Activated CD4-positive, alpha-beta T cell treated with anti-CD3 and anti-CD28 coated beads for 36 hours (primary cell): ENCODE data around the gene KRTAP29-1. TPM values are rescaled to one million over a fixed set of nuclear protein-coding genes. Genes with fewer than 3 reads are reported as not detected.
A peak's percentile ranks its signal among the peaks of the same experiment; 100 is the strongest.

Experiments
- ATAC-seq: fragments of 200-7000 bp; cut with Tn5 transposase; one replicate; pipeline ENCODE4 v1.10.0; 2021; ENCODE audit warnings: mild to moderate bottlenecking, moderate library complexity
- CTCF ChIA-PET: fragments of 350-600 bp; sonication (Branson Sonifier 250); formaldehyde crosslinking; loops from one replicate; lab custom pipeline; 2021; ENCODE audit warnings: antibody characterized with exemption; lab: Charles Lee
- POLR2A ChIA-PET: fragments of 350-600 bp; sonication (Branson Sonifier 250); formaldehyde crosslinking; loops from one replicate; lab custom pipeline; 2021; ENCODE audit warnings: antibody characterized with exemption, inconsistent platforms; lab: Charles Lee
- DNase-seq: peaks from one replicate; pipeline ENCODE4 v3.0.0-alpha.2; 2020
- H3K27ac Mint-ChIP-seq: one replicate; pipeline ENCODE4 v1.8.0; 2021; ENCODE audit warnings: mixed read lengths
- H3K27me3 Mint-ChIP-seq: one replicate; pipeline ENCODE4 v1.8.0; 2021; ENCODE audit warnings: mixed read lengths
- H3K36me3 Mint-ChIP-seq: one replicate; pipeline ENCODE4 v1.8.0; 2021; ENCODE audit warnings: low read depth, mixed read lengths
- H3K4me1 Mint-ChIP-seq: one replicate; pipeline ENCODE4 v1.8.0; 2021; ENCODE audit warnings: mixed read lengths
- H3K4me3 Mint-ChIP-seq: one replicate; pipeline ENCODE4 v1.8.0; 2021; ENCODE audit warnings: mild to moderate bottlenecking, moderate library complexity, mixed read lengths
- H3K9me3 Mint-ChIP-seq: one replicate; pipeline ENCODE4 v1.8.0; 2021; ENCODE audit warnings: low read depth, mixed read lengths
- intact Hi-C, 2 experiments: fragments of 100-400 bp; cut with DNase I in 1 of 2; cut with micrococcal nuclease in 1 of 2; formaldehyde crosslinking; loops; one replicate each; pipeline versions ENCODE4 v1.14.2 to v1.15.1; 2022 to 2024; cut with DNase I, micrococcal nuclease
- total RNA-seq, 2 experiments: library from RNA; stranded (reverse); gene quantifications; one replicate each; pipeline ENCODE4 v1.2.3, GENCODE V29; 2021

Gene KRTAP29-1
- total RNA-seq, 2 experiments from 2014 or later: not detected

DNA sequence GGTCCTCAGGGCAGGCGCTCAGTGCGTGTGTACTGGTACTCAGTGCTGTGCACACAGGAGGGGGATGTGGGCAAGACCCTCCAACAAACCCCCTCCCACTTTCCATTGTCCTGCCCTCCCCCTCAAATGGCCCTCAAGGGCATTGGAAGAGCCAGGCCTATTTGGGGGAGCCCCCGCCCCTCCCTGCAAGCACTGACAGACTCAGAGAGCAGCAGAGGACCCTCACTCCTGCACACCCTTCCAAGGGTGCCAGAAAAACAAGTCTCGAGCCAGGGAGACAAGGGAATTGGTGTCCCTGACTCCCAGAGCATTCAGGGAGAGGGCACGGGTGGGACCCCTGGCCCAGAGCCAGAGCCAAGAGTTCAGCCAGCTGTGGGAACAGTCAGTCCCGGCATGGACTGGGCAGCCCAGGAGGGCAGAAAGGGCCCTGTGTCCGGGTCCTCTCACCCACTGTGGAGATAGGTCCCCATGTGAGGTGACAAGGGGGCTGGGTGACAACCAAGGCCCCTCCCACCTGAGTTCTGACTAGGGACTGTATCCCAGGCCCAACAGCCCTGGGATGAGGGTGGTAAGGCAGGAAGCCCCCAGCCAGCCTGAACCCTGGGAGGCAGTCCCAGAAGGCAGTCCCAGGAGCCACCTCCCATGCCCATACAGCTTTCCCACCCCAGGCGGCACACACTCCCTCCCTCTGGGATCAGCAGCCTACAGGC is 24.9 kb upstream of the KRTAP29-1 start:
- ChIA-PET CTCF (interaction anchor here (0.8 to 1.8 kb wide), 3 partner anchors 13 to 698 kb away, joined by 3 to 4 read pairs (median 4); no protein-coding TSS in a partner anchor), POLR2A (no interaction called here)
- ATAC-seq (no peak), DNase-seq (no peak)
- intact Hi-C loops: no loop called here
- Mint-ChIP-seq H3K4me3 (no peak overlapping the region), H3K4me1 (peaks cover 28% of the 10 kb centered on the region), H3K27me3 (no peaks in the 10 kb centered on the region), H3K27ac (no peak overlapping the region), H3K9me3 (no peaks in the 10 kb centered on the region), H3K36me3 (no peaks in the 10 kb centered on the region)

DNA sequence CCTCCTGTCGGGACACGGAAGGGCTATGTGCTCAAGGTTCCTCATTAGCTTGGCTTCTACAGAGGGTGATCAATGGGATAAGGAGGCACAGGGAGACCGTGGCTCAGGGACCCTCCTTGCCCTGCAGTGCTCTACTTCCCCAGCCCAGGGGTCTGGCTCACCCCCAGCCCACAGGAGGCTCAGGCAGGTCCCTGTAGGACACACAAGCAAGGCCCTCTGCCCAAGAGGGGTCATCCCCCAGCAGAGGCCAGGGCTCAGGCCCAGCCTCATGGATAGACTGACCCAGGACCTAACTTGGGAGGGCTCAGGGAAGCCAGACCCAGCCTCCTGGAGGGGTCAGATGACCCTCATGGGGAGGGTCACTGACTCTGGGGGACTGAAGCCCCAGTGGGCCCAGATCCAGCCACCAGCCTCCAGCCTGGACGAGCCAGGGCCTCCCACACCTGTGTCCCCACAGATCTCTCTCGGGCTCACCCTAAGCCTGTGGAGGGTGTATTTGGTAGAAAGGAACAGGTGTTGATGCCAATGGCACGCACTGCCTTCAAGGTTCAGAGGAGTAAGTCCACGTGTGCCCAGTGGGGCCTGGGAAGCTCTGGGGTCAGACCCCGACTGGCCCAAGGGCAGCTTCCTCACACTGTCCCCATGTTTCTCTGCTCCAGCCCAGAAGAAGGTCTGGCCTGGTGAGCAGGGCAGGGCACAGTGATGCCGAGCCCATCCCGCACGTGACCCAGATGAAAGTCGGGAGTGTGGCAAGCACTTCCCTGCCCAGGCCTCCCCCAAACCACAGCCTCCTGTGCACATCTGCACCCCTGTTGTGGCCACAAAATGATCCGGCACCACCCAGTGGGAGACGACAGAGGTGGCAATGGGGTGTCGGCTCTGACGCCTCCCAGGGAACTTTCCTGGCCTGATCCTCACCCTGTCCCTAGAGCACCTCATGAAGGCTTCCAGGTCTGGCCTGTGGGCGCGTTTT is 23.8 kb upstream of the KRTAP29-1 start:
- H3K4me3 Mint-ChIP-seq: no peak overlapping the region
- ATAC-seq: no peak
- CTCF ChIA-PET: no interaction called here

DNA sequence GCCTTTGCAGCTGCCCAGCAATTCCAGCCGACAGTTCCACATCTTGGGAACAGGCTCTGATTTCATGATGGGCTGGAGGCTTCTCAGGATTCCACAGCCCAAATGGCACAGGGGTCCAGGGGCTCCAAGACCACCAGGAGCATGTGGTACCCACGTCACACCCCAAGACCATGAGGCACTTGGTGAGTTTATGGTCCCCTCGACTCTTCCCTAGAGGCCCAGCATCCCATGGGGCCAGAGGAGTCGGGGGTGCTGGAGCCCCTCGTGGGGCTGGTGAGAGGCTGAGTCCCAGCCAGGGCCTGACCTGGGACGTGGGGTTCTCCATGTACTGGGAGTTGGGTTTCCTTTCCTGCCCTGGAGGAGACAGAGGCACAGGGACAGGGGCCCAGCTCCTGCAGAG is 23.0 kb upstream of the KRTAP29-1 start:
- peaks cover 1% of the 10 kb centered on the region for H3K9me3 Mint-ChIP-seq
- intact Hi-C loops: no loop called here
- no peaks in the 10 kb centered on the region for H3K27me3 Mint-ChIP-seq
- POLR2A ChIA-PET: no interaction called here
- DNase-seq (no peak), ATAC-seq (no peak)
- H3K4me1 Mint-ChIP-seq: peaks cover 30% of the 10 kb centered on the region
- H3K27ac Mint-ChIP-seq: no peak overlapping the region
- CTCF ChIA-PET: no interaction called here
- peaks cover 1% of the 10 kb centered on the region for H3K36me3 Mint-ChIP-seq
- no peak overlapping the region for H3K4me3 Mint-ChIP-seq

More for the DNA sequence above, 23.8 kb upstream of the KRTAP29-1 start:
- H3K27ac Mint-ChIP-seq: no peak overlapping the region
- no peaks in the 10 kb centered on the region for H3K9me3 Mint-ChIP-seq
- DNase-seq: no peak
- no peaks in the 10 kb centered on the region for H3K36me3 Mint-ChIP-seq
- intact Hi-C loops: no loop called here
- H3K27me3 Mint-ChIP-seq: no peaks in the 10 kb centered on the region
- peaks cover 30% of the 10 kb centered on the region for H3K4me1 Mint-ChIP-seq
- POLR2A ChIA-PET: no interaction called here

DNA sequence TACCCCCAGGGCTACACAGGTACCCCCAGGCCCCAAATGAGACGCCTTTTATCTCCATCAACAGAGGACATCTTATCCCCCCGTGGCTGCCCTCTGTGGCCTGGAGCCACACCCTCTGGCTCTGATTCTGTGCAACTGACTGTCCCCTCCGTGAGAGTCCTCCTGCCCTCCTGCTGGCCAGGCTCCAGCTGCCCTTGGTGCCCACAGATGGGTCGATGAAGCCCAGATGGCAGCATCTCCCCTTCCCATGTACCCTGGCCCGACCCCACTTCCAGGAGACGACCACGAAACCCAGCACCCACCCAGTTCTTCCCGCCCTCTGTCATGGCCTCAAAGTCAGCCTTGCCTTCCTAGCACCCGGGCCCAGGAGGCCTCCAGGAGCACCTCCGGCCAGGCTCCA is 22.5 kb upstream of the KRTAP29-1 start:
- Mint-ChIP-seq H3K27me3 (no peaks in the 10 kb centered on the region), H3K9me3 (peaks cover 4% of the 10 kb centered on the region), H3K4me3 (no peak overlapping the region), H3K36me3 (peaks cover 3% of the 10 kb centered on the region), H3K27ac (no peak overlapping the region), H3K4me1 (peaks cover 30% of the 10 kb centered on the region)
- ATAC-seq: no peak
- ChIA-PET POLR2A (no interaction called here), CTCF (no interaction called here)
- DNase-seq: no peak
- intact Hi-C loops: no loop called here

DNA sequence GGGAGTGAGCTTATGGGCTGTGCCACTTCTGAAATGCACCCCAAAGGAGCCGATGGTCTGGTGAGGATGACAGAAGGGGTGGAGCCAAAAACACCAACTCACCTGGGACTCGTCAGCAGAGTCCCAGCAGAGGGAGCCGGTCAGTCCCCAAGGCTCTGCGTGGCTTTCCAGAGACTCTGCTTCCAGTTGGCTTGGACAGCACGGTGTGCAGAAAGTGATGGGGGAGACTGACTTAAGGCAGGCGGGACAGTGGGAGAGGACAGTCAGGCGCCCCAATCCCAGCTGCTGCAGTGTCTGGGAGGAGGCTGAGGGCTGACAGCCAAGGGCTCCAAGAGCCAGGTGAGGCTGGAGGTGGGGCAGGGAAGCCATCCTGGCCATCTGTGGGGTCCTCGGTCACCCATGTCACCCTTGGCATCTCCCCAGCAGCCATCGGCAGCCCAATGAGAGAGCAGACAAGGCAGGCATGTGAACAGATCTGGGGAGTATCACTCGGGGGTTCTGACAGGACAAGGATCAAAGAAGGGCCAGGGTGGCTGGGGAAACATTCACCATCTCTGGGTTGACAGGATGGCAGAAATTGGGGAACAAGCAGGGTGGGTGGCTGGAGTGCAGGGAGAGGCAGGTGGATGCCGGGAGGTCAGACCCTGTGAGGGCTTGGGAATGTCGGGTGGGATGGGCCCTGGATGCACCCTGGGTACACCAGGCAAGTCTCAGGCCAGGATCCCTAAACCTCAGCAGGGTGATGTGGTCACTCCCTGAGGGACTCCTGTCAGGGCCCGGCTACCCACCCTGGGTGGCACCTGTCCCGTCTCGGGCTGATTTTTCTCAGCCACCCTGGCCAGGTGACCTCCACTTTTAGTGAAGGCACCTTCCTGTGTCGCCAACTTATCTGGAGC is 21.8 kb upstream of the KRTAP29-1 start:
- Mint-ChIP-seq H3K9me3 (peaks cover 11% of the 10 kb centered on the region), H3K27ac (no peak overlapping the region), H3K4me3 (no peak overlapping the region), H3K4me1 (peaks cover 30% of the 10 kb centered on the region), H3K36me3 (peaks cover 3% of the 10 kb centered on the region), H3K27me3 (no peaks in the 10 kb centered on the region)
- ATAC-seq (peak; percentile 49), DNase-seq (peak; percentile 50)
- CTCF ChIA-PET: interaction anchor here (0.7 to 3.3 kb wide), 3 partner anchors 9 to 467 kb away, joined by 3 to 21 read pairs (median 3); no protein-coding TSS in a partner anchor
- intact Hi-C loops: loop anchor here in 1 of 2 experiments (1.0 to 5.0 kb wide), 4 partner anchors 172 to 522 kb away; no protein-coding TSS in a partner anchor
- POLR2A ChIA-PET: no interaction called here

DNA sequence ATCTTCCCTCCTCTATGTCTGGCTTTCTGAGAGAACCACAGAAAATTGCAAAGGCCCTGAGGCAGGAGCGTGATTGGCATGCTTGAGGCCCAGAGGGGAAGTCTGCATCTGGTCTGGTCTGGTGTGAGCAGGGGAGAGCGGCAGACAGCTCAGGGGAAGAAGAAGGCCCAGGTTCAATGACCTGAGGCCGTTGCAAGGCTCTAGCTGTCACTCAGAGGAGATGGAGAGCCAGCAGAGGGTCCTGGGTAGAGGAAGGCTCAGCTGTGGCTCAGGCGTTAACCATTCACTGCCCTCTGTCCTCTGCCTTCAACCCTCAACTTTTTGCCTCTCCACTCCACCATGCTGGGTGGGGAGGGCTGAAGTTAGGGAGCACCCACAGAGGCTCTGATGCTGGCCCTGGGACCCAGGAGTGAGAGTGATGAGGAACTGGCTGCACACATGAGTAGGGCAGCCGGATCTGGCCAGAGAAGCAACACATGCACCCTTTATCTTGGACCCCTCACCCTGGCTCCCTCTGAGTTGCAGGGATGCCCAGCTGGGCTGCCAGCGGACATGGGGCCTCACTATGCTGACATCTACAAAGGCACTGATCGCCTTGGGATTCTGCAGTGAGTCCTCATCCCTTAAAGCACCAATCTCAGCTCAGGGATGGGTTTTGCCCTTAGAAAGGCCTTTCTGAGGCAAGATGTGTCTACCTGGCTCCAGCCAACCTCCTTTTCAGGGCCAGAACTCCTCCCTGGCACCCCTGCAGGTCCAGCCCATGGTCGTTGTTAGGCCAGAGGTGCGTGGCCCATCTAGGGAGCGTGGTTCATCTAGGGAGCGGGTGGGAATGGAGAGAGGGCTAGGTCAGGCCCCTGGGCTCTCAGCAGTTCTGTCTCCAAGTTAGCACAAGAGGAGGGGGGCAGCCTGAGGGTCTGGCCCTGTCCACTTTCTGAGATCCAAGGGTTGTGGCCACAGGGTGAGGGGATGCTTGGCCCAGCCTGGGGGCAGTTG is 20.5 kb upstream of the KRTAP29-1 start:
- DNase-seq: no peak
- intact Hi-C loops: loop anchor here (1.0 to 5.0 kb wide), 6 partner anchors 344 to 521 kb away; no protein-coding TSS in a partner anchor
- Mint-ChIP-seq H3K36me3 (peaks cover 3% of the 10 kb centered on the region), H3K9me3 (peaks cover 13% of the 10 kb centered on the region), H3K4me1 (peaks cover 30% of the 10 kb centered on the region), H3K4me3 (no peak overlapping the region), H3K27ac (no peak overlapping the region), H3K27me3 (no peaks in the 10 kb centered on the region)
- ChIA-PET POLR2A (interaction anchor here (0.6 to 1.1 kb wide), 2 partner anchors 15 to 94 kb away, joined by 4 to 5 read pairs; no protein-coding TSS in a partner anchor), CTCF (interaction anchor here (0.6 to 3.3 kb wide), 18 partner anchors 10 to 512 kb away, joined by 3 to 24 read pairs (median 3); partner anchors contain the start of gene KRTAP16-1)
- no peak for ATAC-seq

DNA sequence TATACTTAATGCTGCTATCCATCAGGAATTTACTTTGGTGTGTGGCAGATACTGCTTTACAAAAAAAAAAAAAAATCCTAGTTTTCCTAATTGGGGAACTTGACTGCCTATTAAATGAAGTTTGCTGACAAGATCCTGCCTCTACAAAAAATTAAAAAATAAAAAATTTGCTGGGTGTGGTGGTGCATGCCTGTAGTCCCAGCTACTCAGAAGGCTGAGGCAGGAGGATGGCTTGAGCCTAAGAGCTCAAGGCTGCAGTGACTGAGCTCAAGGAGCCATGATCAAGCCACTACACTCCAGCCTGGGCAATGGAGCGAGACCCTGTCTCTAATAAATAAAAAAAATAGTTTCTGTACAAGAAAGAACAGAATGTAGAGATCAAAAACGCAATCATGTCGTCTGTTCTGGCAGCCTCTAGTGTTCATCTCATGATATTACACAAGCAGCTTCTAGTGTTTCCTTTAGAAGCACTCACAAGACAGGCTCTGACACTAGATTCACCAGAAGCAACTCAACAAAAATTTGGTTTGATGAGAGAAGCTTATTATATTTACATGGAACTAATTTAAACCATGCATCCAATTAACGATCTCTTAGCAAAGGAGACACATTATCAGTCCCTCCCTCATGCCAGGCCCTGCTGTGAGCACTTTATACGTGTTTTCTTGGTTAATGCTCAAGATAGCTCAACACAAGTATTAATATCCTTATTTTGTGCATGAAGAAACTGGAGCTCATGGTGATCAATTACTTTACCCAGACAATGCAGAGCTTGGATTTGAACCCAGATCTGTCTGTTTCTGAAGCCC is 19.6 kb upstream of the KRTAP29-1 start:
- Mint-ChIP-seq H3K4me3 (no peak overlapping the region), H3K9me3 (peaks cover 13% of the 10 kb centered on the region), H3K36me3 (peaks cover 3% of the 10 kb centered on the region), H3K27me3 (no peaks in the 10 kb centered on the region), H3K4me1 (peaks cover 28% of the 10 kb centered on the region), H3K27ac (no peak overlapping the region)
- ChIA-PET CTCF (interaction anchor here (0.7 to 3.3 kb wide), 20 partner anchors 9 to 511 kb away, joined by 3 to 24 read pairs (median 3); partner anchors contain the start of gene KRTAP16-1), POLR2A (interaction anchor here (1.1 kb wide), 1 partner anchor 14 kb away, joined by 5 read pairs; no protein-coding TSS in a partner anchor)
- ATAC-seq (peak; percentile 81), DNase-seq (no peak)
- intact Hi-C loops: loop anchor here (1.0 to 5.0 kb wide), 6 partner anchors 345 to 520 kb away; no protein-coding TSS in a partner anchor

DNA sequence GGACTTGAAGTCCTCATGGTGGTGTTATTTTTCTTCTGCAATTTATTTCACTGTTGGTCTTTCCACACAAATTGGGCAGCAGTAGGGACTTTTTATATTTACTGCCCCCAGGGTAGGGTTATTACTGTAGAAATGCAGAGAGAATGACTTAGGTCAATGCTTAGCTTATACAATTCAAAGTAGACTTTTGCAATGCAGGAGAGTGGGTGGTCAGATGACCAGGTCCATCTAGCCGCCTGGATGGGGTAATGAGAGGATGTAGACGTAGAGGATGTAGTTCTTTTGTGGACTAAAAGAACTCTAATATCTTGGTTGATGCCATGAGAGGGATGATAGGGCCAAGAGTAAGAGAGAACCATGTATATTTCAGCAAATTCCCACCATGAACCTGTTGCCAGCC is 15.6 kb upstream of the KRTAP29-1 start:
- peaks cover 3% of the 10 kb centered on the region for H3K36me3 Mint-ChIP-seq
- DNase-seq (no peak), ATAC-seq (no peak)
- intact Hi-C loops: no loop called here
- H3K4me1 Mint-ChIP-seq: peaks cover 5% of the 10 kb centered on the region
- CTCF ChIA-PET: no interaction called here
- H3K27ac Mint-ChIP-seq: no peak overlapping the region
- H3K9me3 Mint-ChIP-seq: peaks cover 13% of the 10 kb centered on the region
- no peaks in the 10 kb centered on the region for H3K27me3 Mint-ChIP-seq
- H3K4me3 Mint-ChIP-seq: no peak overlapping the region
- POLR2A ChIA-PET: no interaction called here

DNA sequence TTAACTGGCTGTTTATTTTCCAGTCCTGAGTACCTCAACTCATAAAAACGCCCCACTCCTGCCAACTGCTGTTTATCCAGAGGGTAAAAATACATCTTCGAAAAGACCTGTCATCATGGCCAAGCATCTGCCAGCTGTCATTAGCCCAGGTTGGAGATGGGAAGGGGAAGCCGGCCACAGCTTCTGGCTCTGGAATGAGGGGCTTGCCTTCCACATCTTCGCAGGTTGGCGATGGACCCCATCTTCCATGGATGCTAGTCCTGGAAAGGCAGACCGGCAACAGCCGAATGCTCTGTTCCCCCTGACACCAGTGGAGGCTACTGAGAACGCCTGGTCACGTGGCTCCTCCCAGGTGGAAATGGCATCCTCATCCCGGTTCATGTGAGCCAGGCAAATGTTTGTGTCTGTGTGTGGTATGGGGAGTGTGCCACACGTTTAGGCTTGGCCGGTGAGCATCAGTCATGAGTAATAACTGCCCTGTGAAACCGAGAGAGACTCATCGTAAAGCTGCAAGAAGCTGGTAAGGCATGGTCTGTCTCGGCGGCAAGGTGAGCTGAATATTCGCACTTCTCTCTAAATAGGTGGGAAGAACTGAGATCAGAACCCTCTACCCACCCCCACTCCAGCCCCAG is 13.3 kb upstream of the KRTAP29-1 start:
- H3K4me3 Mint-ChIP-seq: no peak overlapping the region
- peaks cover 3% of the 10 kb centered on the region for H3K36me3 Mint-ChIP-seq
- intact Hi-C loops: no loop called here
- H3K27me3 Mint-ChIP-seq: no peaks in the 10 kb centered on the region
- DNase-seq (no peak), ATAC-seq (no peak)
- no peak overlapping the region for H3K27ac Mint-ChIP-seq
- H3K9me3 Mint-ChIP-seq: peaks cover 13% of the 10 kb centered on the region
- H3K4me1 Mint-ChIP-seq: peaks cover 8% of the 10 kb centered on the region
- ChIA-PET CTCF (no interaction called here), POLR2A (no interaction called here)
